DND-41 (cell line): ENCODE measurements around the gene HOXB7.

Experiments
- ATAC-seq: fragments of 200-7000 bp; cut with Tn5 transposase; 3 replicates; pipeline ENCODE4 v1.9.1; 2021; ENCODE audit warnings: low read depth; ENCODE audit not compliant: insufficient read depth
- DNase-seq: peaks from one replicate; pipeline ENCODE4 v3.0.0-alpha.2; 2020
- H2AFZ ChIP-seq: 2 replicates; pipeline ENCODE4 v1.6.0; 2012; ENCODE audit warnings: low read depth, low read length
- H3K27ac ChIP-seq: 2 replicates; pipeline ENCODE4 v1.5.1; 2012; ENCODE audit warnings: low read length, inconsistent platforms
- H3K27me3 ChIP-seq: fragments of 200-600 bp; sonication (generic); 2 replicates; pipeline ENCODE4 v1.6.0; 2012; ENCODE audit warnings: low read length, mild to moderate bottlenecking, inconsistent platforms; ENCODE audit not compliant: insufficient read depth, poor library complexity
- H3K36me3 ChIP-seq: 2 replicates; pipeline ENCODE4 v1.5.1; 2012; ENCODE audit warnings: low read length, inconsistent platforms; ENCODE audit not compliant: insufficient read depth
- H3K4me1 ChIP-seq: 2 replicates; pipeline ENCODE4 v1.5.1; 2012; ENCODE audit warnings: mild to moderate bottlenecking, low read length; ENCODE audit not compliant: insufficient read depth
- H3K4me2 ChIP-seq: 2 replicates; pipeline ENCODE4 v1.6.0; 2012; ENCODE audit warnings: mild to moderate bottlenecking, moderate library complexity, low read length, inconsistent platforms; ENCODE audit not compliant: insufficient read depth
- H3K4me3 ChIP-seq, 2 experiments: fragments of 200-600 bp in 1 of 2; shearing (Covaris generic) in 1 of 2; 2 replicates each; pipeline ENCODE4 v1.5.1; 2012 to 2016; ENCODE audit warnings: inconsistent platforms in 2 of 2, low read length in 2 of 2, mild to moderate bottlenecking in 2 of 2, low read depth in 1 of 2, moderate library complexity in 1 of 2
- H3K79me2 ChIP-seq: 2 replicates; pipeline ENCODE4 v1.6.0; 2012; ENCODE audit warnings: low read length, inconsistent platforms; ENCODE audit not compliant: insufficient read depth
- H3K9ac ChIP-seq: 2 replicates; pipeline ENCODE4 v1.6.0; 2012; ENCODE audit warnings: low read depth, mild to moderate bottlenecking, inconsistent platforms, low read length, moderate library complexity
- H3K9me3 ChIP-seq: 2 replicates; pipeline ENCODE4 v1.5.1; 2012; ENCODE audit warnings: low read length, moderate library complexity, mild to moderate bottlenecking, inconsistent platforms; ENCODE audit not compliant: insufficient read depth, severe bottlenecking
- H4K20me1 ChIP-seq: 2 replicates; pipeline ENCODE4 v1.6.0; 2012; ENCODE audit warnings: low read length; ENCODE audit not compliant: insufficient read depth
- EZH2 ChIP-seq: IDR thresholded peaks from 3 replicates; pipeline ENCODE4 v1.6.1; 2012; ENCODE audit warnings: borderline replicate concordance, low read depth, mild to moderate bottlenecking, moderate library complexity, low read length, inconsistent platforms; ENCODE audit not compliant: severe bottlenecking
- TF ChIP-seq, protein P1 (sequence below): IDR thresholded peaks from 2 replicates; pipeline ENCODE4 v1.5.1; 2012; ENCODE audit warnings: borderline replicate concordance, low read length, moderate library complexity, mild to moderate bottlenecking; ENCODE audit not compliant: poor library complexity, severe bottlenecking; ENCODE audit errors: extremely low read depth

The HOXB7 gene

GRCh38 chr17:48567646-48568354 is 43.0 kb downstream of the HOXB7 start:
- Histone ChIP-seq H3K4me3 (no peak overlapping the region), H4K20me1 (peaks cover 6% of the 10 kb centered on the region; the same call in 1 of the 2 replicates), H2AFZ (no peak overlapping the region), H3K9ac (no peak overlapping the region), H3K27me3 (peaks cover 44% of the 10 kb centered on the region), H3K27ac (no peak overlapping the region), H3K36me3 (no peaks in the 10 kb centered on the region), H3K4me1 (no peaks in the 10 kb centered on the region), H3K9me3 (no peaks in the 10 kb centered on the region), H3K79me2 (no peaks in the 10 kb centered on the region), H3K4me2 (no peak overlapping the region)
- DNase-seq (no peak), ATAC-seq (no peak)
- TF ChIP-seq EZH2, result no peak
- TF ChIP-seq, protein P1, sequence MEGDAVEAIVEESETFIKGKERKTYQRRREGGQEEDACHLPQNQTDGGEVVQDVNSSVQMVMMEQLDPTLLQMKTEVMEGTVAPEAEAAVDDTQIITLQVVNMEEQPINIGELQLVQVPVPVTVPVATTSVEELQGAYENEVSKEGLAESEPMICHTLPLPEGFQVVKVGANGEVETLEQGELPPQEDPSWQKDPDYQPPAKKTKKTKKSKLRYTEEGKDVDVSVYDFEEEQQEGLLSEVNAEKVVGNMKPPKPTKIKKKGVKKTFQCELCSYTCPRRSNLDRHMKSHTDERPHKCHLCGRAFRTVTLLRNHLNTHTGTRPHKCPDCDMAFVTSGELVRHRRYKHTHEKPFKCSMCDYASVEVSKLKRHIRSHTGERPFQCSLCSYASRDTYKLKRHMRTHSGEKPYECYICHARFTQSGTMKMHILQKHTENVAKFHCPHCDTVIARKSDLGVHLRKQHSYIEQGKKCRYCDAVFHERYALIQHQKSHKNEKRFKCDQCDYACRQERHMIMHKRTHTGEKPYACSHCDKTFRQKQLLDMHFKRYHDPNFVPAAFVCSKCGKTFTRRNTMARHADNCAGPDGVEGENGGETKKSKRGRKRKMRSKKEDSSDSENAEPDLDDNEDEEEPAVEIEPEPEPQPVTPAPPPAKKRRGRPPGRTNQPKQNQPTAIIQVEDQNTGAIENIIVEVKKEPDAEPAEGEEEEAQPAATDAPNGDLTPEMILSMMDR, result no peak

GRCh38 chr17:48567209-48567608 is 43.6 kb downstream of the HOXB7 start:
- H2AFZ ChIP-seq, result no peak overlapping the region

DNA sequence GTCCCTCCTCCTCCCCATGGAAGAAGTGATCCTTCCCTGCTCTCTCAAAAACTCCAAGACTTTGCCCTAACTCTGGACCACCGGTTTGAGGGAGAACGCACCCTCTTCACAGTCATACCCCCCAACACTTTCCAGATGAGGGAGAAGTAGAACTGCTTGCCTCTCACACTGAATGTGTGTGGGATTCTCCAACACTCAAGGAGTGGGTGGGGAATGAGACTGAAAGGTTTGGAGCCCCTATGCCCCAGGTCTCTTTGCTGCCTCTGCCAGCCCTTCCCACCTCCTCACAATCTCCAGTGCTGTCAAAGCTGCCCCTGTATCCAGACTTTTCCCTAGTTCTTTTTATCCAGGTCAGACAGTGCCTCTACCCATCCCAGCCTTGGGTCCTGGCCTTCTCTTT is 44.1 kb downstream of the HOXB7 start:
- DNase-seq (no peak), ATAC-seq (no peak)
- H3K4me3 ChIP-seq, result no peak overlapping the region
- H3K27me3 ChIP-seq, result peaks cover 41% of the 10 kb centered on the region
- no peaks in the 10 kb centered on the region for H3K79me2 ChIP-seq
- H4K20me1 ChIP-seq, result peaks cover 6% of the 10 kb centered on the region; the same call in 1 of the 2 replicates
- H3K9ac ChIP-seq, result no peak overlapping the region
- no peak overlapping the region for H3K27ac ChIP-seq
- no peak overlapping the region for H2AFZ ChIP-seq
- H3K4me2 ChIP-seq, result no peak overlapping the region
- no peaks in the 10 kb centered on the region for H3K36me3 ChIP-seq
- H3K4me1 ChIP-seq, result no peaks in the 10 kb centered on the region
- no peaks in the 10 kb centered on the region for H3K9me3 ChIP-seq
- TF ChIP-seq, protein P1, result no peak
- TF ChIP-seq EZH2, result no peak

More at GRCh38 chr17:48567209-48567608, 43.6 kb downstream of the HOXB7 start:
- no peak for ATAC-seq
- Histone ChIP-seq H3K27ac (no peak overlapping the region), H3K79me2 (no peaks in the 10 kb centered on the region), H3K27me3 (peaks cover 41% of the 10 kb centered on the region), H3K9ac (no peak overlapping the region), H3K4me3 (no peak overlapping the region), H3K4me2 (no peak overlapping the region), H4K20me1 (peaks cover 6% of the 10 kb centered on the region; the same call in 1 of the 2 replicates), H3K9me3 (no peaks in the 10 kb centered on the region), H3K4me1 (no peaks in the 10 kb centered on the region), H3K36me3 (no peaks in the 10 kb centered on the region)
- TF ChIP-seq, protein P1, result no peak
- no peak for TF ChIP-seq EZH2
- no peak for DNase-seq
